VCaP (cell line): ENCODE data around the gene CHM.
"Not testable (repeated sequence)": the region's sequence is repeated elsewhere in the genome, so short reads cannot be mapped to it uniquely, and the experiment has no call there.

Source experiments
- H3K27ac ChIP-seq: fragments of 450-650 bp; 2 replicates; pipeline ENCODE4 v1.5.1; 2017
- CTCF ChIP-seq: fragments of 450-650 bp; conservative IDR thresholded peaks from 2 replicates; pipeline ENCODE4 v1.5.1; 2017; ENCODE audit warnings: mild to moderate bottlenecking, moderate library complexity

Gene CHM

DNA sequence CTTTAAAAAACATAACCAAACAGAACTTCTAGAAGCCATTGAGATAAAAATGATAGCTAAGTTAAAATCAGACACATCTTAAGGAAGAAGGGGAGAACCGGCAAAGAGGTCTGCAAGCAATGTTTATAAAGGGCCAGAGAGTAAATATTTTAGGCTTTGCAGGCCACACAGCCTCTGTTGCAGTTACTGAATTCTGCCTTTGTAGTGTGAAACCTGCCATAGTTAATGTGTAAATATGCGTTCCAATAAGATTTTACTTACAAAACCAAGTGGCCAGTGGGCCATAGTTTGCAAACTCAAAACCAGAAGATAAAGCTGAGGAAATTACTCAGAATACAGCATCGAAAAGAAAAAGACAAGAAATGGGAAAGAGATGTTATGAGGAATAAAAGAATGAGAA lies 33.6 kb downstream of the CHM start:
- TF ChIP-seq CTCF, result no peak
- no peak overlapping the region for H3K27ac ChIP-seq

DNA sequence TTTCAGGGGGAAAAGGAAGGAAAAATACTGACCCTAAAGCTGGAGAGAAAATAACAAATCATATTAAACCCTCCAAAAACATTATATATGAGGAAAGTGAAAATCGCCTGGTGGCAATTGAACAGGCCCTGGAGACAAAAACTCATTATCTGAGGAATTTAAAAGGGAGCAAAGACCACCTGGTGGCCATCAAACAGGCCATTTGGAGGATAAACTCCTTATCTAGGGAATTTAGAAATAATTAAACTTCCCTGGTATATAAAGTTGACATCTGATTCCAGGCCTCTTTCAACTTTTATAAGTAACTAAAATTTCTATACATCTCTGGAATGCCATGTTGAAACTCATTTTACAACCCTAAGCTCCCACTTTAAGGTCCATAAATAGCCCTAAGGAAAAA lies 35.2 kb downstream of the CHM start:
- no peak overlapping the region for H3K27ac ChIP-seq
- no peak for TF ChIP-seq CTCF

- H3K27ac ChIP-seq, result not testable (repeated sequence)
Measured at GRCh38 chrX:86009803-86010202, 37.6 kb downstream of the CHM start.

- H3K27ac ChIP-seq, result not testable (repeated sequence)
Measured at GRCh38 chrX:86007891-86008290, 39.5 kb downstream of the CHM start.

- no peak for TF ChIP-seq CTCF
- no peak overlapping the region for H3K27ac ChIP-seq
Measured at GRCh38 chrX:86002076-86002896, 45.1 kb downstream of the CHM start.

DNA sequence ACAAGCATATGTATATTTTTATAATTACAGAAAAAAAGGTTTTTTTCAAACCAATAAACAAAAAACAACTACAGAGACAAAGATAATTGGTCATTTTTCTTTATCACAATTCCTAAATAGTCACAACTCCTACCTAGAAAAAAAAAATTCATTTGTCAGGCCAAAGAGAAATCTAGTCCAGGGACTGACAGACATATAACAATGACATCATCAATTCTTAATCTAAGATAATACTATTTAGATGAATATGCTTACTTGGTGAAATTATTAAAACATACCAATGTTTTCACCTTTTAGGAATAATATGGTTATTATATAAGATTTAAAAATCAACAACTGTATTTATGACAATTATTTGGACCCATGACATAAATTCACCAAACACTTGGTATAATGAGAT lies 48.4 kb downstream of the CHM start:
- TF ChIP-seq CTCF, result no peak
- H3K27ac ChIP-seq, result no peak overlapping the region

- no peak for TF ChIP-seq CTCF
- no peak overlapping the region for H3K27ac ChIP-seq
Measured at GRCh38 chrX:85996555-85996954, 50.8 kb downstream of the CHM start.

DNA sequence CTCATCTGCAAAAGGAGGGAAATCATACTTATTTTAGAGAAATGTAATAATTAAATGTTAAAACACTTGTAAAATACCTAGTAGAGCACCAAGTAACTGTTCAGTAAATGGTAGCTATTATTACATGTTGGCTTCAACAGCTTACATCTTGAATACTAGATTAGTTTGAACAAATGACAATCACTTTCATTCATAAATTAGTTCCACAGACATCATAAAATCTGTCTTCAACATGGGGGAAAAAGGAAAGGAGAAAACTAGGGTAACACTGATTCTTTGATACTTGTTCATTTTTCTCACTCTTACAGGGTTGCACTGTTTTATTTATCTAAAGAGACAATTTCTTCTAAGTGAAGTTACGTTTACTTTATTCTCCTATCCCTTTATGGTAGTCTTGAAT lies 51.7 kb downstream of the CHM start:
- no peak for TF ChIP-seq CTCF
- H3K27ac ChIP-seq, result no peak overlapping the region

GRCh38 chrX:85994797-85995196 lies 52.6 kb downstream of the CHM start:
- no peak overlapping the region for H3K27ac ChIP-seq
- TF ChIP-seq CTCF, result no peak
